ENCODE measurements around the gene GNG7. TPM values are rescaled to one million over a fixed set of nuclear protein-coding genes. Genes with fewer than 3 reads are reported as not detected.
"Not testable (repeated sequence)": the region's sequence is repeated elsewhere in the genome, so short reads cannot be mapped to it uniquely, and the experiment has no call there.

GNG7 gene
- polyA plus RNA-seq, 1 experiment: 0.22 TPM

DNA sequence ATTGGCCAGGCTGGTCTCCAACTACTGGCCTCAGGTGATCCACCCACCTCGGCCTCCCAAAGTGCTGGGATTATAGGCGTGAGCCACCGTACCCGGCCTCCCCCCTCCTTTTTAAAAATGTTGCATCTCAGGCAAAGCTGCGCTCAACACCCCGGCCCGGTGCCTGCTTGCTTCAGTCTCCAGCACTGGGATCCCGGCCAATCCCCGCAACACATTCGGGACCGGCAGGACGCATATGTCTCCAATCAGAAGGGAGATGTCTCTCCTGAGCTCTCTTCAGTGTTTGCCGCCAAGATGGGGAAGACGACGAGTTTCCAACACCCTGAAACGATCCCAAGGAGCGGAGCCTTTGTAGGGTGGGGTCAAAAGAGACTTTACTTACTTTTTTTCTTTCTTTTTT, 16.1 kb downstream of the GNG7 start:
- no peaks in the 10 kb centered on the region for H3K27me3 ChIP-seq (ENCODE audit: control insufficient read depth, insufficient read depth, low read length)
- no peaks in the 10 kb centered on the region for H3K36me3 ChIP-seq (ENCODE audit: control insufficient read depth, insufficient read depth, low read length)
- H3K4me3 ChIP-seq (ENCODE audit: low read depth, low read length): no peak overlapping the region
- POLR2A ChIA-PET: no interaction called here
- DNase-seq (ENCODE audit: low read depth): no peak
- TF ChIP-seq, protein P1, sequence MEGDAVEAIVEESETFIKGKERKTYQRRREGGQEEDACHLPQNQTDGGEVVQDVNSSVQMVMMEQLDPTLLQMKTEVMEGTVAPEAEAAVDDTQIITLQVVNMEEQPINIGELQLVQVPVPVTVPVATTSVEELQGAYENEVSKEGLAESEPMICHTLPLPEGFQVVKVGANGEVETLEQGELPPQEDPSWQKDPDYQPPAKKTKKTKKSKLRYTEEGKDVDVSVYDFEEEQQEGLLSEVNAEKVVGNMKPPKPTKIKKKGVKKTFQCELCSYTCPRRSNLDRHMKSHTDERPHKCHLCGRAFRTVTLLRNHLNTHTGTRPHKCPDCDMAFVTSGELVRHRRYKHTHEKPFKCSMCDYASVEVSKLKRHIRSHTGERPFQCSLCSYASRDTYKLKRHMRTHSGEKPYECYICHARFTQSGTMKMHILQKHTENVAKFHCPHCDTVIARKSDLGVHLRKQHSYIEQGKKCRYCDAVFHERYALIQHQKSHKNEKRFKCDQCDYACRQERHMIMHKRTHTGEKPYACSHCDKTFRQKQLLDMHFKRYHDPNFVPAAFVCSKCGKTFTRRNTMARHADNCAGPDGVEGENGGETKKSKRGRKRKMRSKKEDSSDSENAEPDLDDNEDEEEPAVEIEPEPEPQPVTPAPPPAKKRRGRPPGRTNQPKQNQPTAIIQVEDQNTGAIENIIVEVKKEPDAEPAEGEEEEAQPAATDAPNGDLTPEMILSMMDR (IDR thresholded peaks at IDR 0.05; ENCODE audit: insufficient read depth, low read depth, low read length): no peak
- CTCF ChIA-PET: no interaction called here

DNA sequence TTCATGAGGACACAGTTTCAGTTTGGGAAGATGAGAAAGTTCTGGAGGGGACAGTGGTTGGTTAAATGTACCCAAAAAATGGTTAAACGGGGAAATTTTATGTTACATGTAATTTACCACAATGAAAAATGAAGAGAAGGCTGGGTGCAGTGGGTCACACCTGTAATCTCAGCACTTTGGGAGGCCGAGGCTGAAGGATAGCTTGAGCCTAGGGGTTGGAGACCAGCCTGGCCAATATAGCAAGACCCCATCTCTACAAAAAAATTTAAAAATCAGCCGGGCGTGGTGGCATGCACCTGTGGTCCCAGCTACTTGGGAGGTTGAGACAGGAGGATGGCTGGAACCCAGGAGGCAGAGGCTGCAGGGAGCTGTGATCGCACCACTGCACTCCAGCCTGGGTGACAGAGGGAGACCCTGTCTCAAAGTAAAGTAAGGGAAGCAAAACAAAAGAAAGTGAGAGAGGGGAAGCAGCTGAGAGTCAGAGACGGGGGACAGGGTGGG, 17.2 kb downstream of the GNG7 start:
- CTCF ChIA-PET: interaction anchor here (1.3 kb wide), 1 partner anchor 14 kb away, joined by 5 read pairs; no protein-coding TSS in a partner anchor
- DNase-seq (ENCODE audit: low read depth): no peak
- Histone ChIP-seq H3K36me3 (ENCODE audit: control insufficient read depth, insufficient read depth, low read length) (no peaks in the 10 kb centered on the region), H3K27me3 (ENCODE audit: control insufficient read depth, insufficient read depth, low read length) (no peaks in the 10 kb centered on the region), H3K4me3 (ENCODE audit: low read depth, low read length) (no peak overlapping the region)
- TF ChIP-seq, protein P1 (IDR thresholded peaks at IDR 0.05; ENCODE audit: insufficient read depth, low read depth, low read length): no peak
- POLR2A ChIA-PET: no interaction called here

DNA sequence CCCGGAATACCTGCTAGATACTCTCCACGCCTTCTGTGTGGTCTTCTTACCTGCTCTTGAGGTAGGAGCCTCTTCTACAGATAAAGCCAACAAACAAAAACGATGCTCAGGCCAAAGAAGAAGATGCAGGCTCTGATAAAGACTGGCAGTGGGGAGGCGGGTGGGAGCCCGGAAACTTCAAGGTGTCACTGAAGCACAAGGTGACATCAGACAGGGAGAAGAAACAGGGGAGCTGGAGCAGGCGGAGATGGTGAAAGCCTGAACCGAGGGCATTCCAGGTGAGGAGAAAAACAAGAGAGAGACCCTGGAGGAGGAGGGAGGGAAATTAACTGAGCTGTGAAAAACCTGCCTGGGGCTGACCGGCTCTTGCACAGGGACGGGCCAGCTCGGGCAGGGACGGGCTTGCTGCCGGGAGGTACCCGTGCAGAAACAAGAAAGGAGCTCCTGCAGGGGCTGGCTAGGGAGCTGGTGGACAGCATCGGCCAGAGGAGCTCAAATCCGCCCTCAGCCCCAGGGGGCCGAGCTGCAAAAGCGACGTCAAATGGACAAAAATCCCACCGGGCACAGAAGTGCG, 19.0 kb downstream of the GNG7 start:
- Histone ChIP-seq H3K27me3 (ENCODE audit: control insufficient read depth, insufficient read depth, low read length) (peaks cover 1% of the 10 kb centered on the region; the same call in 1 of the 2 replicates), H3K36me3 (ENCODE audit: control insufficient read depth, insufficient read depth, low read length) (no peaks in the 10 kb centered on the region), H3K4me3 (ENCODE audit: low read depth, low read length) (no peak overlapping the region)
- POLR2A ChIA-PET: no interaction called here
- CTCF ChIA-PET: no interaction called here
- DNase-seq (ENCODE audit: low read depth): no peak
- TF ChIP-seq, protein P1 (IDR thresholded peaks at IDR 0.05; ENCODE audit: insufficient read depth, low read depth, low read length): no peak

DNA sequence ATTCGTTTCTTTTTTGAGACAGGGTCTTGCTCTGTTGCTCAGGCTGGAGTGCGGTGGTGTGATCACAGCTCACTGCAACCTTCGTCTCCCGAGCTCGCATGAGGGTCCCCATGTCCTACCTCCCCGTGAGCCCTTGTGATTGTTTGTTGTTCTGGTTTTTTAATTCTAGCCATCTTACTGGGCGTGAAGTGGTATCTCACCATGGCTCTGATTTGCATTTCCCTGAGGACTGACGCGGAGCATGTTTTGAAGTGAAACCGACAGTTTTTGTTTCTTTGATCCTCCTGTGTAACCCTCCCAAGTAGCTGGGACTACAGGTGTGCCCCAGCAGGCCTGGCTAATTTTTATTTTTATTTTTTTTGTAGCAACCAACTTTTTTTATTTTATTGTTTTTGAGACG, 21.7 kb downstream of the GNG7 start:
- Histone ChIP-seq H3K27me3 (ENCODE audit: control insufficient read depth, insufficient read depth, low read length) (peaks cover 4% of the 10 kb centered on the region), H3K36me3 (ENCODE audit: control insufficient read depth, insufficient read depth, low read length) (no peaks in the 10 kb centered on the region), H3K4me3 (ENCODE audit: low read depth, low read length) (no peak overlapping the region)
- TF ChIP-seq, protein P1 (IDR thresholded peaks at IDR 0.05; ENCODE audit: insufficient read depth, low read depth, low read length): no peak
- ChIA-PET POLR2A (no interaction called here), CTCF (no interaction called here)
- DNase-seq (ENCODE audit: low read depth): no peak

DNA sequence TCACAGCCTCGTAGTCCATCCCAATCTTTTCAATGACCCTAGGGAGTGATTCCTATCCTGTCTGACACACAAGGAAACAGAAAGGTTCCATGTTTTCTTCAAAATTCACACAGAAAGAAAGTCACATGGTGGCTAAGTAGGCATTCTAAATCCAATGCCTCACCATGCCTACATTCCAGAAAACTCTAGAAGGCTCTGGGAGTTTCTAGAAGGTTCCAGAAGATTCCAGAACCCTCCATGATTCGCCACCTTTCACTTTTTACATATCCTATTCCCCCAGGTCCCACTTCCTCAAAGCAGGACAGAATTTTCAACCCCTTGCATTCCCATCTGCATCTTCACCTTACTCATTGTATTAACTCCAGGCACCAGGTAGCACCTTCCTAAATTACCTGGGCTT, 23.1 kb downstream of the GNG7 start:
- CTCF ChIA-PET: interaction anchor here (1.0 to 1.4 kb wide), 2 partner anchors 66 to 70 kb away, joined by 3 read pairs; no protein-coding TSS in a partner anchor
- Histone ChIP-seq H3K36me3 (ENCODE audit: control insufficient read depth, insufficient read depth, low read length) (no peaks in the 10 kb centered on the region), H3K4me3 (ENCODE audit: low read depth, low read length) (no peak overlapping the region), H3K27me3 (ENCODE audit: control insufficient read depth, insufficient read depth, low read length) (peaks cover 4% of the 10 kb centered on the region)
- no peak for DNase-seq (ENCODE audit: low read depth)
- POLR2A ChIA-PET: no interaction called here
- TF ChIP-seq, protein P1 (IDR thresholded peaks at IDR 0.05; ENCODE audit: insufficient read depth, low read depth, low read length): no peak

DNA sequence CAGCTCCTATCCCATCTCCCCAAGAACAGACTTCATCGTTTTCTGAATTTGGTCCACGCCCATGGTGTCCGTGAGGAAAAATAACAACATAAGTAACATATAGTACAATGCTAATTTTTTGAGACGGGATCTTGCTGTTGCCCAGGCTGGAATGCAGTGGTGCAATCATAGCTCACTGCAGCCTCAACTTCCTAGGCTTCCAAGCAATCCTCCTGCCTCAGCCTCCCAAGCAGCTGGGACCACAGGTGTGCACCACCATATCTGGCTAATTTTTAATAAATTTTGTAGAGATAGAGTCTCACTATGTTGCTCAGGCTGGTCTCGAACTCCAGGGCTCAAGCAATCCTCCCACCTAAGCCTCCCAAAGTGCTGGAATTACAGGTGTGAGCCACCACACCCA, 23.5 kb downstream of the GNG7 start:
- DNase-seq (ENCODE audit: low read depth); H3K36me3 ChIP-seq (ENCODE audit: control insufficient read depth, insufficient read depth, low read length); POLR2A ChIA-PET; H3K27me3 ChIP-seq (ENCODE audit: control insufficient read depth, insufficient read depth, low read length); H3K4me3 ChIP-seq (ENCODE audit: low read depth, low read length): not testable (repeated sequence)
- CTCF ChIA-PET: interaction anchor here (1.0 to 1.4 kb wide), 2 partner anchors 65 to 71 kb away, joined by 3 read pairs; no protein-coding TSS in a partner anchor

All from BJ (cell line).